SK-N-MC (cell line): ENCODE data around the gene SEC31B.

ENCODE experiments used
- EZH2 ChIP-seq: fragments of 200-600 bp; sonication (generic); IDR thresholded peaks from one replicate; pipeline ENCODE4 v1.6.1; 2017; ENCODE audit warnings: antibody characterized with exemption
- FOXP2 ChIP-seq: optimal IDR thresholded peaks from 2 replicates; pipeline ENCODE3; 2011; ENCODE audit warnings: mild to moderate bottlenecking, moderate library complexity; ENCODE audit not compliant: insufficient read depth; ENCODE audit errors: extremely low read length, control extremely low read depth
- POLR2AphosphoS5 ChIP-seq: IDR thresholded peaks from 2 replicates; pipeline ENCODE4 v1.6.1; 2012; ENCODE audit warnings: mild to moderate bottlenecking, low read depth, low read length, borderline replicate concordance

GRCh38 chr10:100519311-100520051 is at the start of gene SEC31B:
- TF ChIP-seq FOXP2 (no peak), EZH2 (no peak), POLR2AphosphoS5 (no peak)
